Motor neuron (in vitro differentiated cells): ENCODE results near the gene OR12D2. TPM values are rescaled to one million over a fixed set of nuclear protein-coding genes. Genes with fewer than 3 reads are reported as not detected.
A peak's percentile ranks its signal among the peaks of the same experiment; 100 is the strongest.
"Not testable (repeated sequence)": the region's sequence is repeated elsewhere in the genome, so short reads cannot be mapped to it uniquely, and the experiment has no call there.

Experiments
- ATAC-seq, 8 experiments: fragments of 200-7000 bp; cut with Tn5 transposase; replicated peaks in 6 of 8; 2 replicates each; pipeline ENCODE4 v1.8.0; 2021; ENCODE audit warnings: mild to moderate bottlenecking in 8 of 8, moderate library complexity in 8 of 8
- H3K27ac ChIP-seq, 2 donors: fragments of 250-450 bp; sonication (Bioruptor Pico); 2 replicates each; pipeline ENCODE4 v1.9.0; 2021; ENCODE audit warnings: antibody characterized with exemption in 2 of 2, mild to moderate bottlenecking in 2 of 2, moderate library complexity in 1 of 2
- H3K4me1 ChIP-seq, 2 donors: fragments of 250-450 bp; sonication (Bioruptor Pico); replicated peaks in 1 of 2; 2 replicates each; pipeline ENCODE4 v1.6.1; 2021; ENCODE audit warnings: antibody characterized with exemption in 2 of 2, mild to moderate bottlenecking in 2 of 2, moderate library complexity in 1 of 2
- H3K4me3 ChIP-seq, 5 donors: fragments of 250-450 bp; sonication (Bioruptor Pico); 2 replicates each; pipeline ENCODE4 v1.9.0; 2021; ENCODE audit warnings: antibody characterized with exemption in 5 of 5, mild to moderate bottlenecking in 5 of 5, moderate library complexity in 4 of 5
- WGBS, 10 experiments: fragments of 450-650 bp; shearing (Covaris generic); methylation state at CpG; one replicate each; pipeline ENCODE4 v1.0.0; 2022; 5-methylcytosine and 5-hydroxymethylcytosine counted together
- in situ Hi-C, 9 experiments: fragments of 400-800 bp; cut with MboI; loops; one replicate each; pipeline ENCODE4 v1.15.0; 2021; ENCODE audit warnings: low sequenced_read_pairs in 9 of 9, low pct_unique_long_range_greater_than_20kb in 2 of 9; ENCODE audit not compliant: unreplicated experiment in 9 of 9
- total RNA-seq, 8 experiments: library from RNA; unstranded; fragments of 300-600 nt; gene quantifications; 2 replicates each; pipeline versions ENCODE4 v1.2.3 to v1.2.4, GENCODE V29; 2022

OR12D2 gene
- total RNA-seq, 8 experiments from 2014 or later, result 0.66 TPM; not detected in 7

DNA sequence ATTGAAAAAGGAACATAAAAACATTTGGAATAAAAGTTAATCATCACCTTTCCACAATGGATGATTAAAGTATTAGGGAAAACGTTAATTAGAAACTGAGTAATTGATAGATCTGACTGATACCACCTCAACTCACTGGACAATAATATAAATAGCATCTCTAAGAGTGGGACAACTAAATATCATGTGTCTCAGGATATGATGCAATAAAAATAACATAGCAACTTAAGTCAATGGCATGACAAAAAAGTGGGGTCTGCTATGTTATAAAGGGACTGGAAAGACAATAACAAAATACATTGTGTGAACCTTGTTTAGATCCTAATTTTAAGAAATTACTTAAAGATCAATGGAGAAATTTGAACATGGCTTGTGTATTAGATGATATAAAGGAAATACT lies 29.6 kb downstream of the OR12D2 start:
- no peak for ATAC-seq
- Histone ChIP-seq H3K27ac (no peak overlapping the region), H3K4me3 (no peak overlapping the region), H3K4me1 (no peaks in the 10 kb centered on the region)
- 0 to 44% (median 14%) methylated on average over 1 of the region's 1 CpG; no CpG with 5 or more reads in 1 of the 10 experiments for WGBS, 10 experiments
- in situ Hi-C loops, result no loop called here

DNA sequence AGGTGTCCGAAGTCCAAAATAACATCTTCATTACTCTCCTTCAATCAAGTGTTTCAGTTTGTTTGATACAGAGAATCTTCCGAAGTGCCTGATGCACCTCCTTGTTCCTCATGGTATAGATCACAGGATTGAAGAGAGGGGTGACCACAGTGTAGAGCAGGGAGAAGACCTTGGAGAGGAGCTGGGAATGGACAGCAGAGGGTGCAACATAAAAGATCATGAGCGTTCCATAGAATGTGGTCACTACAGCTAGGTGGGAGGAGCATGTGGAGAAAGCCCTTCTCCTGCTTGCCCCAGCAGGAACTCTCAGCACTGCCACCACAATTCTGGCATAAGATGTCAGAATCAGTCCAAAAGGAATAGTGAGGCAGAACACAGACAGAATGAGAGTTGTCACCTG lies 31.2 kb downstream of the OR12D2 start:
- no peak overlapping the region for H3K27ac ChIP-seq
- no peaks in the 10 kb centered on the region for H3K4me1 ChIP-seq
- ATAC-seq, result peak in 1 of 8 experiments; percentile 52
- 0 to 92% (median 58%) methylated on average over 1 to 3 of the region's 3 CpGs; no CpG with 5 or more reads in 3 of the 10 experiments for WGBS, 10 experiments
- in situ Hi-C loops, result no loop called here
- no peak overlapping the region for H3K4me3 ChIP-seq

DNA sequence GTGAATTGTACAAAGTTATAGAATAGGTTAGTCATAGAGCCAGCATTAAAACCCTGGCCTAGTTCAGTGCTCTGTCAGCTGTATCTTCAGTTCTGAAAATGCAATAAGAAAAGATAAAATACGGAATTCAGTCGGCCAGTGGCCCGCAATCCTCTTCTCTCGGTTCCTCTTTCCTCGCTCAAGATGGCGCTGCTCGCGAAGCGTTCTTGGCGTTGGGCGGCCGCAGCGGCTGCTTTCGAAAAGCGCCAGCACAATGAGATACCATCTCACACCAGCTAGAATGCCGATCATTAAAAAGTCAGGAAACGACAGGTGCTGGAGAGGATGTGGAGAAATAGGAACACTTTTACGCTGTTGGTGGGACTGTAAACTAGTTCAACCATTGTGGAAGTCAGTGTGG lies 41.3 kb downstream of the OR12D2 start:
- ATAC-seq, in situ Hi-C loops, H3K27ac ChIP-seq, H3K4me1 ChIP-seq, H3K4me3 ChIP-seq: not testable (repeated sequence)
- WGBS, 10 experiments, result 0 to 95% (median 93%) methylated on average over 1 to 14 of the region's 18 CpGs; no CpG with 5 or more reads in 3 of the 10 experiments

DNA sequence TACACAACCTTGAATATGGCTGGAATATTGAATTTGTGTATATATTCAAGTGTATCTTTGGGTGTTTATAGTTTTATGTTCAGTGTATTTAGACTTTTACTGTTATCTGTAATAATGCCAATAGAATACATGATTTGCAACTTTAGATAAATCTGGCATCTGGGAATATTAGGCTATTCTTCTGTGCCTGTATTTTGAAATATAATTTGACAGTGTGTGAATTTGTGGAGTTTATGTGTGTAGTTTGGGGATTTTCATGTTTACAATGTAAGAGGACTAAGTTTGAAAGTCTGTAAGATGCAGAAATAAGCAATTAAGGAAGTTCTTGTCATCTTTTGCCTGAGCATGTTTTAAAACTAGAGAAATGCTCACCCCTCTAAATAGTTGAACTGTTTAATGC lies 43.6 kb downstream of the OR12D2 start, which contains the start of gene OR10C1:
TSS of gene OR10C1 (plus strand) at position 301 of the 400 bp plus-strand sequence. CDS start 710 bp downstream, outside the sequence.
- Histone ChIP-seq H3K4me1 (no peaks in the 10 kb centered on the region), H3K27ac (no peak within 1 kb of the TSS), H3K4me3 (no peak within 1 kb of the TSS)
- no peak for ATAC-seq
- in situ Hi-C loops, result no loop called here

DNA sequence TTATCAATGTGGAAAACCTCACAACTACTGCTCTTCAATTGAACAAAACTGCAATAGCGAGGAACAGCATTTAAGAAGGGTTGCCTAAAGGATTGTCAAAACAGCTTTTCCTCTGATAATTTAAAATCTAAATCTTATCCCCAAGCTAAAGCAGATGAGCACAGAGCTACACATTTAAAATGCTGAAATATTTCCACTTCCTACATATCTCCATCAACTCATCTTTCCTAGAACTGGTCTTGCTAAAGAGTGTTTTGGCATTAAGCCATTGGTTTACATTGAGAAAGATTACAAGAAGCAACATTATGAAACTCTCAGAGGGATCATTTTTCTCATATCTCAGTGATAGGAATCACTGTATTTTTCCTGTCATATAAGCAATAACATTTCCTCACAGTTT lies 47.3 kb downstream of the OR12D2 start:
- H3K4me1 ChIP-seq, result no peaks in the 10 kb centered on the region
- no peak for ATAC-seq
- in situ Hi-C loops, result no loop called here
- H3K27ac ChIP-seq, result no peak overlapping the region
- 0 to 100% (median 40%) methylated on average over 1 of the region's 1 CpG; no CpG with 5 or more reads in 3 of the 10 experiments for WGBS, 10 experiments
- no peak overlapping the region for H3K4me3 ChIP-seq

DNA sequence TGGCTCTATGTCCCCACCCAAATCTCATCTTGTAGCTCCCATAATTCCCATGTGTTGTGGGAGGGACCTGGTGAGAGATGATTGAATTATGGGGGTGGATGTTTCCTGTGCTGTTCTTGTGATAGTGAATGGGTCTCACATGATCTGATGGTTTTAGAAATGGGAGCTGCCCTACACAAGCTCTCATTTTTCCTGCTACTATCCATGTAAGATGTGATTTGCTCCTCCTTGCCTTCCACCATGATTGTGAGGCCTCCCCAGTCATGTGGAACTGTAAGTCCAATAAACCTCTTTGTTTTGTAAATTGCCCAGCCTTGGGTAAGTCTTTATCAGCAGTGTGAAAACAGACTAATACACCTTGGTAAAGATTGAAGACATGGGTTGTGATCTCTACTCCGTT lies 48.6 kb downstream of the OR12D2 start:
- H3K4me3 ChIP-seq, H3K4me1 ChIP-seq, in situ Hi-C loops, H3K27ac ChIP-seq, ATAC-seq: not testable (repeated sequence)
- WGBS, 10 experiments, result 0 to 100% (median 60%) methylated on average over 1 of the region's 1 CpG; no CpG with 5 or more reads in 3 of the 10 experiments

Other genes with a start within 250 kb of the OR12D2 start
- gene OR2J2, start 224.7 kb upstream of the OR12D2 start, total RNA-seq, result under 1 TPM in 1 of 8 experiments, not detected in 7; 0.24 TPM
- gene OR14J1, start 93.9 kb upstream of the OR12D2 start, total RNA-seq, result under 1 TPM in 6 of 8 experiments, not detected in 2; 0.05 to 0.43 (median 0.12) TPM
- under 1 TPM in 4 of 8 experiments, not detected in 4; 0.09 to 0.40 (median 0.27) TPM for gene OR5V1, start 26.8 kb upstream of the OR12D2 start, total RNA-seq
- gene OR12D3, start 20.3 kb upstream of the OR12D2 start, total RNA-seq, result under 1 TPM in 2 of 8 experiments, not detected in 6; 0.09 to 0.14 TPM
- gene OR12D1, start 19.3 kb downstream of the OR12D2 start, total RNA-seq, result under 1 TPM in 1 of 8 experiments, not detected in 7; 0.19 TPM
- gene OR10C1, start 43.7 kb downstream of the OR12D2 start, total RNA-seq, result 1 to 10 TPM in 1 of 8 experiments, under 1 TPM in 5, not detected in 2; 0.23 to 1.2 (median 0.41) TPM
- gene OR11A1, start 61.4 kb downstream of the OR12D2 start, total RNA-seq, result under 1 TPM in 3 of 8 experiments, not detected in 5; 0.08 to 0.28 (median 0.28) TPM
- under 1 TPM in 5 of 8 experiments, not detected in 3; 0.05 to 0.76 (median 0.27) TPM for gene OR2H1, start 61.5 kb downstream of the OR12D2 start, total RNA-seq
- under 1 TPM in 2 of 8 experiments, not detected in 6; 0.14 to 0.28 TPM for gene MAS1L, start 92.3 kb downstream of the OR12D2 start, total RNA-seq
- 1 to 10 TPM in 3 of 8 experiments, under 1 TPM in 2, not detected in 3; 0.56 to 9.4 (median 1.9) TPM for gene UBD, start 164.1 kb downstream of the OR12D2 start, total RNA-seq
- gene OR2H2, start 189.5 kb downstream of the OR12D2 start, total RNA-seq, result 1 to 10 TPM in 1 of 8 experiments, under 1 TPM in 7; 0.20 to 1.4 (median 0.55) TPM
- 10 to 100 TPM in 7 of 8 experiments, 1 to 10 TPM in 1; 6.4 to 53.2 (median 40.3) TPM for gene GABBR1, start 237.6 kb downstream of the OR12D2 start, total RNA-seq